ENCODE results near the gene RPRD1B. TPM values are rescaled to one million over a fixed set of nuclear protein-coding genes. Genes with fewer than 3 reads are reported as not detected.
A peak's percentile ranks its signal among the peaks of the same experiment; 100 is the strongest.

RPRD1B gene
- total and polyA plus RNA-seq, 5 experiments from 2014 or later = 2.9 to 48.1 (median 4.9) TPM

DNA sequence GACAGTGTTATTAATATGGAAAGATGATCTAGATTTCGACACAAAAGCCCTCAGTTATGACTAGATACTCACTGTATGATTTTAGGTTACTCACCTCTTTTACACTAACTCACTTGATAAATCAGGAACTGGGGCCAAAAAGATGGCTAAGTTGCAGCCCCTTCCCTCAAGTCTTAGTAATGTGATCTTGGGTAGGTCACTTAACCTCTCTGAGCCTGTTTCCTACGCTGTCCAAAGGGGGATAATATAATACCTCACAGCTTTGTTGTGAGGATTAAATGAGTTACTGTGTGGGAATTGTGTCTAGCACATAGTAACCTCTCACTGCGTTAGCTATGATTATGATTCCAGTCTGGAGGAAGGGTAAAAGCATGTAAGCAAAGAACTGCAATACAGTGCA lies 1.6 kb upstream of the RPRD1B start:
- POLR2A ChIA-PET = interaction anchor here (1.5 kb wide), 1 partner anchor 441 kb away, joined by 6 read pairs; the partner anchor contains the start of gene RALGAPB
- Mint-ChIP-seq H3K4me3 (peak overlapping the region; percentile 90 to 99 (median 97)), H3K4me1 (peaks cover 32 to 80% (median 76%) of the 10 kb centered on the region in 4 donors), H3K9me3 (no peaks in the 10 kb centered on the region), H3K27me3 (no peaks in the 10 kb centered on the region), H3K27ac (peak overlapping the region in 9 of 10 donors; percentile 74 to 99 (median 99)), H3K36me3 (peaks cover 0 to 26% (median 2%) of the 10 kb centered on the region in 3 donors)
- DNase-seq = no peak
- ATAC-seq = no peak

DNA sequence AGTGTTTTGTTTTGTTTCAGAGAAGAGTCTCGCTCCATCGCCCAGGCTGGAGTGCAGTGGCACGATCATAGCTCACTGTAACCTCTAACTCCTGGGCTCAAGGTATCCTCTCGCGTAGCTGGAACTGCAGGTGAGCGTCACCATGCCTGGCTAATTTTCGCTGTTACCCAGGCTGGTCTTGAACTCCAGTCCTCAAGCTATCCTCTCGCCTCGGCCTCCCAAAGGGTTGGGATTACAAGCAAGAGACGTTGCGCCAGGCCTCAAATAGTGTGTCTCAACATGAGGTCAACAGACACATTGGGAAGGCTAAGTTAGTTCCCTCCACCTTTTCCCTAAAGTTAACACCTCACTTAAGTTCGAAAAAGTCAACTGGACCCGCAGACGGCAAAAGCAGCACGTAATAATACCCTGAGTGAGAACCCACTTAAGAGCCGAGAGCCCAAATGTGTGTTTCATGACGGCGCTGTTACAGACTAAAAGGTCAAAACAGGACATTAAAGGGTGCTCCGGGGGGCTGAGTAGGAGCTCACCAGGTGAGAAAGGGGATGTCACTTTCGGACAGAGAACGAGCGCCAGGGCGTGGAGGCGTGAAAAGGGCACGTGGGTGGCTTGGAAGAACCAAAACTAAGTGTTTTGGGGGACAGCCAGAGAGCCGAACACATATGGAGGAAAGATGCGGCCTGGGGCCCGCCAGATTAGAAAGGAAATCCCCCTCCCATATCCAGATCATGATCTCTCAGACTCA lies 789 bp upstream of the RPRD1B start:
- H3K36me3 Mint-ChIP-seq = peaks cover 0 to 34% (median 2%) of the 10 kb centered on the region in 3 donors

DNA sequence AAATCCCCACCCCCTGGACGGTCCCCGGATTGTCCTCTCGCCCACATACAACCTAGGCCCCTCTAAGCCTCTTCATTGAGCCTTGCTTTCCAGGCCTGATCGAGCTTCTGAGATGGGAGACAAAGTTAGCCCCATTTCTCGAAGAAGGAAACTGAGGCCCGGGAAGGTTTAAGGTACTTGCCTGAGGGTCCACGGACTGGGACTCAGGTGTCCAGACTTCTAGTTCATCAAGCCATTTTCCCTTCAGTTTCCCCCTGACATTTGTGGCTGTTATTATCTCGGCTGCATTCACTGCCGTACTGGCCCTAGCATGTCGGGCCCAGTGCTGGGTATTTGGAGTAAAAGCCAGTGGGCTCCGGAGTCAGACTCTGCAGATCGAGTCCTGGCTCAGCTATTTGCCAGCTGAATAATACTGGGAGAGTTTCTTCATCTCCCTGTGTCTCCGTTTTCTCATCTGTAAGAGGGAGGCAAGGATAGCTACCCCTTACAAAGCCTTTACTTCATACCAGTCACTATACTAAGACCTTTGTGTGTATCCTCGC lies 633 bp downstream of the RPRD1B start:
- ATAC-seq (peak in 1 of 2 donors; percentile 17), DNase-seq (peak in 1 of 10 donors; percentile 2)
- POLR2A ChIA-PET = interaction anchor here (1.1 to 2.0 kb wide), 6 partner anchors 10 to 412 kb away, joined by 3 to 8 read pairs (median 4); no protein-coding TSS in a partner anchor
- Mint-ChIP-seq H3K27ac (peak overlapping the region; percentile 95 to 99 (median 99)), H3K4me3 (peak overlapping the region; percentile 90 to 99 (median 97)), H3K4me1 (peaks cover 30 to 82% (median 73%) of the 10 kb centered on the region in 4 donors), H3K27me3 (no peaks in the 10 kb centered on the region), H3K9me3 (no peaks in the 10 kb centered on the region), H3K36me3 (peaks cover 0 to 33% (median under 1%) of the 10 kb centered on the region in 3 donors)

More for the DNA sequence above, 789 bp upstream of the RPRD1B start:
- no peaks in the 10 kb centered on the region for H3K27me3 Mint-ChIP-seq
- ATAC-seq (peak; percentile 56 to 61), DNase-seq (no peak)
- H3K4me3 Mint-ChIP-seq = peak overlapping the region; percentile 90 to 99 (median 97)
- POLR2A ChIA-PET = interaction anchor here (0.6 to 2.0 kb wide), 8 partner anchors 11 to 1025 kb away, joined by 3 to 8 read pairs (median 4); partner anchors contain the start of gene RALGAPB
- peaks cover 37 to 88% (median 82%) of the 10 kb centered on the region in 4 donors for H3K4me1 Mint-ChIP-seq
- peak overlapping the region; percentile 95 to 99 (median 99) for H3K27ac Mint-ChIP-seq
- H3K9me3 Mint-ChIP-seq = no peaks in the 10 kb centered on the region

DNA sequence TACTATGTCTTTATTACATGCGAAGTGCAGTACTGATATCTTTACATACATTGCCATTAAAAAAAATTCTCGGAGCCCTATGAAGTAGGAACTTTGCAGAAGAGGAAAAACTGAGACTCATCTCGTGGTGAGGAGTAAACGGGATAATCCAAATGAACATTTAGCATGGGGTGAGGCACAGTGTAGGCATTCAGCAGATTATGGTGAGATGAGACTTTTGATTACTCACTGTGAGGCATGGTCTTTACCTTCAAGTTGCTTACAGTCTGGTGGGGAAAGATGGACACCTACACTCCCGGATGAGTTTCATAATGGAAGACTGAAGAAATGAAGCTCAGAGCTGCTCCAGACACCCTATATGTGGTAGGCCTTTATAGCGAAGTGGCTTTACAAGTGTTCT lies 1.4 kb downstream of the RPRD1B start:
- DNase-seq = no peak

DNA sequence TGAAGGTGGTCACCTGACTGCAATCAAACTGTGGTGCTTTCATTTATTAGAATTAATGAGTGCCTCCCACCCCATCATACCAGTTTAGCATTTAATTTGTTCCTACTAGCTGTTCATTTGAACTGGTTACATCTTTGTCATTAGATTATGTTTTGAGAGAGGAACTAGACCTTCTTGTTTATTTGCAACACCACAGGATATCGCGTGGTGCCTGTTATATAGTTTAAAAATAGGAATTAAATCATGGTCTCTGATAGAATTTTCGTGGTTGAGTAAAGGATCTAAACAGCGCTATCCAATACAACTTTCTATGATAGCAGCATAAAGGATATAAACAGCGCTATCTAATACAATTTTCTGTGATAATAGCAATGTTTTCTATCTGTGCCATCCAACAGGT lies 2.8 kb downstream of the RPRD1B start:
- DNase-seq (no peak), ATAC-seq (no peak)
- POLR2A ChIA-PET = no interaction called here
- H3K27me3 Mint-ChIP-seq = no peaks in the 10 kb centered on the region
- H3K36me3 Mint-ChIP-seq = peaks cover 0 to 48% (median 6%) of the 10 kb centered on the region in 3 donors
- peak overlapping the region in 4 of 10 donors; percentile 3 to 59 (median 53) for H3K27ac Mint-ChIP-seq
- no peaks in the 10 kb centered on the region for H3K9me3 Mint-ChIP-seq
- H3K4me1 Mint-ChIP-seq = peaks cover 22 to 67% (median 56%) of the 10 kb centered on the region in 4 donors
- H3K4me3 Mint-ChIP-seq = peak overlapping the region in 7 of 10 donors; percentile 11 to 98 (median 57)

More for the DNA sequence above, 1.4 kb downstream of the RPRD1B start:
- H3K36me3 Mint-ChIP-seq = peaks cover 0 to 36% (median 2%) of the 10 kb centered on the region in 3 donors
- peaks cover 28 to 75% (median 65%) of the 10 kb centered on the region in 4 donors for H3K4me1 Mint-ChIP-seq
- peak overlapping the region; percentile 1 to 99 (median 99) for H3K27ac Mint-ChIP-seq
- H3K27me3 Mint-ChIP-seq = no peaks in the 10 kb centered on the region
- H3K9me3 Mint-ChIP-seq = no peaks in the 10 kb centered on the region
- H3K4me3 Mint-ChIP-seq = peak overlapping the region; percentile 90 to 99 (median 97)
- POLR2A ChIA-PET = interaction anchor here (2.0 kb wide), 1 partner anchor 9 kb away, joined by 7 read pairs; no protein-coding TSS in a partner anchor
- ATAC-seq = no peak

DNA sequence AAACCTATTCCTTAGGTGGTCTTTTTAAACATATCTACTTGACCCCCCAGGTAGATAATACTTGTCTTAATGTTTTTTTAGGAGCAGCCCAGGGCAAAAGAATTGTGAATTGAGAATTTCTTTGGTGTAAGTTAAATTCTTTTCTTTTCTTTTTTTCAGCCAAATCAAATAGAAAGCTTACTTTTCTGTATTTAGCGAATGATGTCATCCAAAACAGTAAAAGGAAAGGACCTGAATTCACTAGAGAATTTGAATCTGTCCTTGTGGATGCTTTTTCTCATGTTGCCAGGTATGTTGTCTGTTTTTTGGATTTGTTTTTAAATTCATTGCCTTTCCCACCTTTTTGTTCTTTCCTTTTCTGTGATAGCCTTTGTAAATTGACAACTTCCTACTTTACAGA lies 6.7 kb downstream of the RPRD1B start:
- Mint-ChIP-seq H3K36me3 (peaks cover 4 to 78% (median 13%) of the 10 kb centered on the region in 3 donors), H3K27me3 (no peaks in the 10 kb centered on the region), H3K9me3 (no peaks in the 10 kb centered on the region), H3K4me3 (no peak overlapping the region), H3K4me1 (peaks cover 17 to 56% (median 44%) of the 10 kb centered on the region in 4 donors), H3K27ac (peak overlapping the region in 2 of 10 donors; percentile 14 to 83)
- DNase-seq = no peak
- POLR2A ChIA-PET = no interaction called here
- no peak for ATAC-seq

DNA sequence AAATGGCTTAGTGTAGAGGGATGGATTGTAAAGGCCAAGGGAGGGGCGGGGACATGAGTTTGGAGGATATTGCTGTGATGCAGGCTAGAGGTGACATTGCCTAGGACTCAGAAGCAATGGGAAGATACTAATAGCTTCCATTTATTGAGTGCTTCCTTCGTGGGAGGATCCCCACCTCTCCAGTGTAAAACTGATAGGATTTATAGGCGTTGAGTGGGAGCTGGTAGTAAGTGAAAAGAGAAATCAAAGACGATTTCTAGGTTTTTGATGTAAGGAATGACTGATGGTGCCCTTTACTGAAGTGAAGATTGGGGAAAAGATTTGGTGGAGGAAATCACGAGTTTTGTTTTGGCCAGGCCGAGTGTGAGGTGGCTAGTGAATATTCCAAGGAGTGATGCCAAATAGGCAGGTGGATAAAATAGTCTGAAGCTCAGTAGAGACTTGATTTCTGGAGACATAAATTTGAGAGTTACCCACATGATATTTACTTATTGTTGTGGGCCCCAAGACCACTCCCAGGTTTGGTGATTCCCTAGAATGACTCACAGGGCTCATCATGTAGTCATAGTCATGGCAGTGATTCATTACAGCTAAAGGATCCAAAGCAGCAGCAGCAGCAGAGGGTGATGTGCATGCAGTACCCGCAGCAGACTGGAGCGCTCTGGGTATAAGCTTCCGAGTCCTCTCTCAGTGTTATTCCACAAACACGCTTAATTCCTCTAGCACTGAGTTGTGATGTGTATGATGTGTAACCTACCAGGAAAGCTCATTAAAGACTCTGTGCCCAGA lies 10.2 kb downstream of the RPRD1B start:
- ATAC-seq (no peak), DNase-seq (no peak)
- Mint-ChIP-seq H3K4me1 (peaks cover 18 to 42% (median 26%) of the 10 kb centered on the region in 4 donors), H3K36me3 (peaks cover 4 to 87% (median 13%) of the 10 kb centered on the region in 3 donors), H3K27ac (peak overlapping the region in 3 of 10 donors; percentile 46 to 72 (median 69)), H3K27me3 (no peaks in the 10 kb centered on the region), H3K9me3 (no peaks in the 10 kb centered on the region), H3K4me3 (peak overlapping the region in 1 of 10 donors; percentile 11)
- POLR2A ChIA-PET = interaction anchor here (0.7 to 1.3 kb wide), 2 partner anchors 10 to 24 kb away, joined by 3 to 7 read pairs; partner anchors contain the start of genes RPRD1B and TTI1

DNA sequence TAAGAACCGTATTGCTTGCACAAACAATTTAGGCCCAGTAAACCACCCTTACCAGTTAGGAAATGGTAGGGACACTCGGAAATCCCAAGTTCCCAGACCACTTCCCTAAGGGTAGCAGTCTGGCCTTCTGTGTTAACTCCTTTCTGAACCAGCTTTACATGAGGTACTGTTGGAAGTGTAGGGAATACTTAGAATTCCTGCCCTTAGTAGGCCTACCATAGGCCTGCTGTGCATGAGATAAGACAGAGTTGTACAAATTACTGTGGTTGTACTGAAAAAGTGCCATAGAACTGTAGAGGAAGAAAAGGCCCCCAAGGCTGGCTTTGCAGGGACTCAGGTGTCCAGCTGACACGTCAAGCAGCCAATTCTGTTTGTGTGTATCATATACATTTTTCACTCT lies 11.1 kb downstream of the RPRD1B start:
- no peaks in the 10 kb centered on the region for H3K9me3 Mint-ChIP-seq
- no peak overlapping the region for H3K27ac Mint-ChIP-seq
- H3K4me3 Mint-ChIP-seq = no peak overlapping the region
- H3K27me3 Mint-ChIP-seq = no peaks in the 10 kb centered on the region
- H3K36me3 Mint-ChIP-seq = peaks cover 5 to 92% (median 11%) of the 10 kb centered on the region in 3 donors
- no peak for ATAC-seq
- POLR2A ChIA-PET = interaction anchor here (1.3 kb wide), 1 partner anchor 11 kb away, joined by 7 read pairs; the partner anchor contains the start of genes RPRD1B and TTI1
- H3K4me1 Mint-ChIP-seq = peaks cover 20 to 46% (median 28%) of the 10 kb centered on the region in 4 donors
- no peak for DNase-seq

DNA sequence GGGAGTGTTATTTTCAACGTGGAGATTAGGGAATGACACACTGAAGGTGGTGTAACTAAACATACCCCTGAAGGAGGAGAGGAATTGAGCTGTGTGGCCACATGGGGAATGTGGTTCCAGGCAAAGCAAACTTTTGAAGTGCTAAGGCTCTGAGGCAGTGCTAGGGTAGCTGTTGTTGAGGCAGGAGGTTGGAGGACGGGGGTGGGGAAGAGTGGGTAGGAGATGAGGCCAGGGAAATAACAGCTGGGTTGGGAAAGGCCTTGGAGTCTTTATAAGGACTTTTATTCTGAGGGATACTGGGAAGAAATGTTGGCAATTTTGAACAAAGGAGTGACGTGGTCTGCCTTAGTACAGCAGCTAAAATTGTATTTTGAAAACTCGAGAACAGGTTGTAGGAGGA lies 13.0 kb downstream of the RPRD1B start:
- Mint-ChIP-seq H3K4me3 (no peak overlapping the region), H3K27me3 (no peaks in the 10 kb centered on the region), H3K36me3 (peaks cover 6 to 91% (median 8%) of the 10 kb centered on the region in 3 donors), H3K9me3 (no peaks in the 10 kb centered on the region), H3K27ac (peak overlapping the region in 6 of 10 donors; percentile 9 to 74 (median 36)), H3K4me1 (peaks cover 26 to 53% (median 36%) of the 10 kb centered on the region in 4 donors)
- ATAC-seq (no peak), DNase-seq (no peak)
- POLR2A ChIA-PET = no interaction called here

DNA sequence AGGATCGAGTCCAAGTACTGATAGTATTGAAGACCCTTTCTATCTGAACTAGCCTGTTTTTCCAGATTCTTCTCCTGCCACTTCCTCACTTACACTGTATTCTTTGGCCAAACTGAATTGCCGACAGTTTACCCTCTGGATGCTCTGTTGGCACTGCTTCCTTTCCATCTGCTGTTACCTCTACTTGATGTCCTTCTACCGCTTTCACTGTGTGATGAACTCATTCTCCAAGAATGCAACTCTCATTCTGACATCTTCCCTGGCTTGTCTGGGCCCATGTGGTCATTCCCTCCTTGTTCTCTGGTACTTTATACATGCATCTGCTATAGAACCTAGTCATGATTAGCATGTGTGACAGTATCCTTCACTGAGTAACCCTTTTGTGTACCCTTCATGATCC lies 16.3 kb downstream of the RPRD1B start:
- no peaks in the 10 kb centered on the region for H3K9me3 Mint-ChIP-seq
- ATAC-seq = no peak
- H3K4me1 Mint-ChIP-seq = peaks cover 26 to 52% (median 38%) of the 10 kb centered on the region in 4 donors
- H3K27ac Mint-ChIP-seq = peak overlapping the region in 6 of 10 donors; percentile 4 to 82 (median 18)
- H3K27me3 Mint-ChIP-seq = no peaks in the 10 kb centered on the region
- POLR2A ChIA-PET = interaction anchor here (1.1 kb wide), 1 partner anchor 16 kb away, joined by 3 read pairs; the partner anchor contains the start of gene RPRD1B
- no peak overlapping the region for H3K4me3 Mint-ChIP-seq
- H3K36me3 Mint-ChIP-seq = peaks cover 0 to 80% (median 4%) of the 10 kb centered on the region in 3 donors
- no peak for DNase-seq

DNA sequence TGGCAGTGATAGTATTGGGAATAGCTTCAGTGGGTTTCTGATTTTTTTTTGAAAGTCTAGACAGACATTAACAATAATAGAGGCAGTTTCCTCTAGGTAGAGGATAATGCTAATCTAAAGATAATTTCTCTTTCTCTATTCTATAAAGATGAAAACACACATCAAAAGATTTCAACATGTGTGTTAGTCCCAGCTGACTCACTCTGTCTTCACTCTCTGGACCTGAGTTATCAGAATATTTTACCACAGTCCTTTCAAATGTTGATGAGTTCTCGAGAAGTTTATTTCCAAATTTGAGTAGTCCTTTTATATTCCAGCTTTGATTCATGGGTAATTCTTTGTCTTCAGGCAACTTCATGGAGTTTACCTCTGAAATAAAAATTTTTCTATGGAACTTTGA lies 17.1 kb downstream of the RPRD1B start:
- no peaks in the 10 kb centered on the region for H3K9me3 Mint-ChIP-seq
- H3K27ac Mint-ChIP-seq = peak overlapping the region in 4 of 10 donors; percentile 9 to 34 (median 16)
- DNase-seq (no peak), ATAC-seq (no peak)
- no peaks in the 10 kb centered on the region for H3K27me3 Mint-ChIP-seq
- peaks cover 26 to 54% (median 40%) of the 10 kb centered on the region in 4 donors for H3K4me1 Mint-ChIP-seq
- POLR2A ChIA-PET = interaction anchor here (1.1 kb wide), 1 partner anchor 17 kb away, joined by 3 read pairs; the partner anchor contains the start of gene RPRD1B
- H3K36me3 Mint-ChIP-seq = peaks cover 0 to 78% (median 4%) of the 10 kb centered on the region in 3 donors
- no peak overlapping the region for H3K4me3 Mint-ChIP-seq
